HG02610 (cell line): ENCODE data around the gene PRRG2.

Experiments used
- ATAC-seq: cut with Tn5 transposase; IDR thresholded peaks from one replicate; pipeline ENCODE4 v1.9.1; 2021; ENCODE audit warnings: mild to moderate bottlenecking, moderate library complexity; ENCODE audit not compliant: unreplicated experiment

PRRG2 gene

DNA sequence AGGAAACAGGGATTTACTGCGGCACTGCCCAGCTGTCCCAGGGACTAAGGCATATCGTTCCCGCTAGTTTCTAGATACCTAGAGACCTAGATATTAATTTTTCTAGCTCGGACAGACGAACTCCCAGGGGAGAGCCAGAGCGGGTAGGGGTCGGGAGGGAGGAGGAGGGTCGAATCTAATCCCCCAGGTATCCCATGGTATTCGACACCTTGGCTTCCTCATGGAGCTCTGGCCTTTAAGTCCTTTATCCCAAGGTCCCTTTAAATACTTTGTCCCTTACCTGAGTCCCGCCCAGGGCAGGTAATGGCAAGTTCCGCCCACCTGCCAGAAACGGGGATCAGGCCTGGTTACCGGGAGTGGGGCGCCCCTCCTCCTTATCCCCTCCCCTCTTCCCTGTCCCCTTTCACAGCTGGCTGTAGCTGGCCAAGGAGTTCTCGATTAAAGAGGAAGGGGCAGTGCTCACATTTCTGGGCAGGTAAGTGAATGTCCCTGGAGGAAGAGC is at the start of gene PRRG2:
Gene PRRG2 (plus strand): TSS at position 310 of the 502 bp plus-strand sequence. CDS start 1,904 bp downstream, outside the sequence.
- no peak for ATAC-seq

DNA sequence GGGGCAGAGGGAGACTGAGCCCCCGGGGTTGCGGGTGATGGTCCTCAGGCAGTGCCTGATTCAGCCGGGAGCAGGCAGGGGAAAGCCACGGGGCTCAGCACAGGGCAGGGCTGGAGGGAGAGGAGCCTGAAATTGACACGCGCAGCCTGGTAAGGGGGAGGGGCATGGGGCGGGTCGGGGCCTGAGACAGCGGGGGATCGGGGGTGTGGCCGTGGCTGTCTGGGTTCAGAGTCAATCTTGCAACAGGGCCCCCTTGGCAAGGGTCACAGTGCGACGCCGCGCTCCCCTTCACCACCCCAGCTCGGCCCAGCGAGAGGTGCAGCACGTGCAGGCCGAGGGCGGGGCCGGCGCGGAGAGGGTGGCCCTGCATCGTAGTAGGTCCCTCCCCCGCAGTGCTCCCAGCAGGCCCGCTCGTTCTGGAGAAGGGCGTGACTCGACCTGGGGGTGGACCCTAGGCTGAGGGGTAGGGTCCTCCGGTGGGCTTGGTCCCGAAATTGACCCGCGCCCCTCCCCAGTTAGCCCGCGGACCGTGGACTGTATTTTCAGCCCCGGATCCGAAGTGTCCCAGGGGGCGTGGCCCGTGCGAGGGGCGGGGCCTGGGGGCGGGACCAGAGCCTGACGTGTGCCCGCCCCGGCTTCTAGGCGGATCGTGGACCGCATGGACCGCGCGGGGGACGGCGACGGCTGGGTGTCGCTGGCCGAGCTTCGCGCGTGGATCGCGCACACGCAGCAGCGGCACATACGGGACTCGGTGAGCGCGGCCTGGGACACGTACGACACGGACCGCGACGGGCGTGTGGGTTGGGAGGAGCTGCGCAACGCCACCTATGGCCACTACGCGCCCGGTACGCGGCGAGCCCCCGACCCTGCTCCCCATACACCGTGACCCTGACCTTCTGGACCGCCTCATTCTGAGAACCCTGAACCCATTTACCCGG is 47.3 kb upstream of the PRRG2 start:
- ATAC-seq, result no peak

DNA sequence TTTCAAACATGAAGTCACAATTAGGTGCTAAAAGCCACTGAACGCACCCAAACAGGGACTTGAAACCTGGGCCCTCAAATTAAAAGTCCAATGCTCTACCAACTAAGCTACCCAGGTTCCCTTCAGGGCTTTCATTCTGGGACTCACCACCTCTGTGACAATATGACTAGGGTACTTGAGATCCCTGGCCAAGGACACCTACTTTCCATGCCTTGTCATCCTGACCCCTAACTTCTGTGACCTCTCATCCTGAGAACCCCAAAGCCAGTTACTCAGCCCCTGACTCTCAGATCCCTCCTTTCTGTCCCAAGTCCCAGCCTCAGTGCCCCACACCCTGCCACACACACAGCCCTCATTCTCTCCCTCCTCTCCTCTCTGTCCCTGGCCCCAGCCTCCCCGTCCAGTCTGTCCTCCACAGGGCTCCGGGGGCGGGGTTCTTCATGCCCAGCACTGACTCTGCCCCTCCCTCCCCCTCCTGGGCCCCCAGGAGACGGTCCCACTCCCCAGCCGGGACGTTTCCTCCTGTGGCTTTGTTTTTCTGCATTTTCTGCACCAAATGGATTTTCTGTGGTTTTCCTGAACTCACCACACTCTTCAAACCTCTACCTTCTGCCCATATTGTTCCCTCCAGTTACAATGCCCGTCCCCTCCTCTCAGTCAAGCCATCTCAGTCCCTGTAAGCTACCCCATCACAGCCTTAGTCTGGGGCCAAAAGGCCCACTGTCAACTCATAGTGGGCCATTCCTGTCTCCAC is 46.3 kb upstream of the PRRG2 start:
- no peak for ATAC-seq

DNA sequence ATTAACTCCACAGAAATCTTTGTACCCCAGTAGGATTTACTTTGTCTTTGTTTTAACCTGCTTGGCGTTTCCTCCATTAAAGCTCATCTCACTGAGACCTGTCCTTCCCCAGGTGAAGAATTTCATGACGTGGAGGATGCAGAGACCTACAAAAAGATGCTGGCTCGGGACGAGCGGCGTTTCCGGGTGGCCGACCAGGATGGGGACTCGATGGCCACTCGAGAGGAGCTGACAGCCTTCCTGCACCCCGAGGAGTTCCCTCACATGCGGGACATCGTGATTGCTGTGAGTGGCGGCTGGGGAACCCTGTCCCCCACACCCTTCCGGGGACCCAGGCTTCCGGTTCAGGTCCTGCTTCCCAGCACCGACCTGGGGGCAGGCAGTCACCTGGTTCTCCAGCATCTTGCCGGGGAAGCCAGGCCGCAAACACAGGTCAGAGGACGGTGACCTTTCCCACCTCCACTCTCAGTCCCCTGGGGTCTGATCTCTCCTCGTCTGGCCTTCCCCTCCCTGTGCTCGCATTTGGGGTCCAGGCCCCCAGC is 44.1 kb upstream of the PRRG2 start:
- ATAC-seq, result no peak

DNA sequence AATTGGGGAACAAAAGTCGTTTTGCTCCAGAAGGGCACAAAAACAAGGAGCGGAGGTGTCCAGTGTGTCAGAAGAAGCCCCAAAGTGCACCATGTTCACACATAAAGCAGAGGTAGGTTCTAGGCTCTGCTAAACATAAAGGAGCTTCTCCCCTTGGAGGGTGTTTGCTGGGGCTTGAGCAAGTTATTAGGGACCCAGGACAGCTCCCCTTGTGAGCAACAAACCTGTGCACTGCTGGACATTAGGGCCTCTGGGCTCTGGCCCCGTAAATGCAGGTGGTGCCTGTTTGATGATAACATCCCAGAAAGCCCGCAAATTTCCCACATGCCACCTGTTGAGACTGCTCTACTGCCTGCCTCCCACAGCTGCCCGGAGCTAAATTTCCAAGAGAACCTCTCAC is 42.5 kb upstream of the PRRG2 start:
- ATAC-seq, result no peak

DNA sequence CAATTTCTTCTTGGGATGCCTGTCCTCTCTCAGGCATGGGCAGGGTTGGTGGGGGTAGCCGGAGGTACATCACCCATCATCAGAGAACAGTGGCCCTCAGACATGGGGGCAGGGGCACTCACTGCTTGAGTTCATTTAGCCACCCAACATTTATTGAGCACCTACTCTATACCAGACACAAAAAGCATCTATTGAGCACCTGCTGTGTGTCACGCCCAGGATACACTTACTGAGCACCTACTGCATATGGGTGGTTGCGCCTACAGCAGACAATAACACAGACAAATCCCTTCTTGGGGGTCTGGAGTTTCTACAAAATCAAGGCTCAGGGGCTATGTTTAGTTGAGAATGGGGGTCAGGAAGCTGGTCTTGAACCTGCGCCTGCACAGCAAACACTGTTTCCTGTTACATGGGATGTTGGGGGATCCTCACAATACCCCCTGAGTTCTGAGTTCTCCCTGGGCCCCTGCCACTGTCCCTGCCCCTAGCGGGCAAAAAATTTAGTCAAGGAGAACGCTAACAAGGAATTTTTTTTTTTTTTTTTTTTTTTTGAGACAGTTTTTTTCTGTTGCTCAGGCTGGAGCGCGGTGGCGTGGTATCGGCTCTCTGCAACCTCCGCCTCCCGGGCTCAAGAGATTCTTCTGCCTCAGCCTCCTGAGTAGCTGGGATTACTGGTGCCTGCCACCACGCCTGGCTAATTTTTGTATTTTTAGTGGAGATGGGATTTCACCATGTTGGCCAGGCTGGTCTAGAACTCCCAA is 41.7 kb upstream of the PRRG2 start:
- no peak for ATAC-seq

DNA sequence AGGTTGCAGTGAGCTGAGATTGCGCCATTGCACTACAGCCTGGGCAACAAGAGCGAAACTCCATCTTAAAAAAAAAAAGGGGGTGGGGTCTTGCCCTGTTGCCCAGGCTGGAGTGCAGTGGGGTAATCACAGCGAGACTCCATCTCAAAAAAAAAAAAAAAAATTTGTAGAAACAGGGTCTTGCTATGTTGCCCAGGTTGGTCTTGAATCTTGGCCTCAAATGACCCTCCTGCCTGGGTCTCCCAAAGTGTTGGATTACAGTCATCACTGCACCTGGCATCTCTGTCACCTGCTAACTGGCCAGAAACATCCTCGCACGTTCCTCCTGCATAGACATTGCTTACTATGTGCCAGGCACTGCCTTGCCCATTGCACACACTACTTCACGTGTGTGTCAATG is 39.2 kb upstream of the PRRG2 start:
- no peak for ATAC-seq

DNA sequence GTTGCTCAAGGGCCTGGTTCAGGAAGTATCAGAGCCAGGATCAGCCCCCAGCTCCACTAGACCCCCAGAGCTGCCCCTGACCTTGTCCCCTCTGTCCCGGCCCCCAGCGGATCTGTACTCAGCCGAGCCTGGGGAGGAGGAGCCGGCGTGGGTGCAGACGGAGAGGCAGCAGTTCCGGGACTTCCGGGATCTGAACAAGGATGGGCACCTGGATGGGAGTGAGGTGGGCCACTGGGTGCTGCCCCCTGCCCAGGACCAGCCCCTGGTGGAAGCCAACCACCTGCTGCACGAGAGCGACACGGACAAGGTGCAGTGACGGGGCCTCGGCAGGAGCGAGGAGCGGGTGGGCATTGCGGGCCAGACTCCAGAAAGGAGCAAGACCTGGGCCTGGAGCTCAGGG is 38.7 kb upstream of the PRRG2 start:
- ATAC-seq, result no peak

DNA sequence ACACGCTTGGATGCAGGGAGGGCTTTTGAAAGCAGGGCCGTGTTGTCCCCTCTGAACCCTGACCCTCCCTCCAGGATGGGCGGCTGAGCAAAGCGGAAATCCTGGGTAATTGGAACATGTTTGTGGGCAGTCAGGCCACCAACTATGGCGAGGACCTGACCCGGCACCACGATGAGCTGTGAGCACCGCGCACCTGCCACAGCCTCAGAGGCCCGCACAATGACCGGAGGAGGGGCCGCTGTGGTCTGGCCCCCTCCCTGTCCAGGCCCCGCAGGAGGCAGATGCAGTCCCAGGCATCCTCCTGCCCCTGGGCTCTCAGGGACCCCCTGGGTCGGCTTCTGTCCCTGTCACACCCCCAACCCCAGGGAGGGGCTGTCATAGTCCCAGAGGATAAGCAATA is 38.1 kb upstream of the PRRG2 start:
- no peak for ATAC-seq

DNA sequence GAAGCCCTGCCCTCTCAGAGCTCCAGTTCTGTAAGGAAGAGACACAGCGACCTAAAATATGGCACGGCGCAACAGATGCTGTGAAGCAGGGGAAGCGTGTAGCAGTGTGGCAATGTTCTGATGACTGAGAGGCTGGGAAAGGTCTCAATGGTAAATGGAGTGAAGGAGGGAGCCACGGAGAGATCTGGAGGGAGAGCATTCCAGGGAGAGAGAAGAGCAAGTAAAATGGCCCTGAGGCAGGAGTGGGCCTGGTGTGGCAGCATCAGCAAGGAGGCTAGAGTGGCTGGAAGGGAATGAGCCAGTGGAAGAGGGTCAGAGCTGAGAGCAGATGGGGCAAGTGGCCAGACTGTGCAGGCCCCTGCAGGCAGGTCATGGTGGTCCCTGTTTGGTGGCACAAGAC is 37.0 kb upstream of the PRRG2 start:
- no peak for ATAC-seq

DNA sequence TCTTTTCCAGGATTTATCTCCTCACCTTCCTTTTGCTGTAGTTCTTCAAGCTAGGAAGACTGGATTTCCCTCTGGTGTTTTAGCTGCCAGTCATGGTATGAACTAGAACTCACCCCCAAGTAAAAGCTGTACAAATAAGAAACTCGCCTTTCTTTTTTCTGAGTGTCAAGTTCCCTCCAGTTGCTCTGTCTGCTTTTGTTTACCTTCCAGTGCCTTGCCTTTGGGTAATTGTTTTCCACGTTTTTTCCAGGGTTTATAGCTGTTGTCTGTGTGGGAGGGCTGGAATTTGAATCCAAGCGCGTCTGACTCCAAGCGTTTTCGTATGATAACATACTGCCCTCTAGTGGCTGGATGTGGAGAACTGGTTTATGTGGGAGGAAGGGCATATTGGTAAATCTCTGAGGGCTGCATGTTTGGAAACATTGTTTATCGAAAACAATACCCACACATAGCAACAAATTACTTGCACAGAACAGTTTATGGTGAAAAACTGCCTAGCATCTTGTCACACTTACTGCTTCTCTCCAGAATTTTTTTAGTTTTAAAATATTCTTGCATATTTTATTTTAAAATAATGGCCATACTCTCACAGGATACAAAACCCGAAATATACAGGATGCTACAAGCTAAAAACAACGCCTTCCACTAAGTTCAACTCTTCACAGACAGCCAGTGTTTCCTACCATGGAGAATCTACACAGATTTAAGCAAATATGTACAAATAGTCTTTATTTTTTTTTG is 34.1 kb upstream of the PRRG2 start:
- ATAC-seq, result no peak

DNA sequence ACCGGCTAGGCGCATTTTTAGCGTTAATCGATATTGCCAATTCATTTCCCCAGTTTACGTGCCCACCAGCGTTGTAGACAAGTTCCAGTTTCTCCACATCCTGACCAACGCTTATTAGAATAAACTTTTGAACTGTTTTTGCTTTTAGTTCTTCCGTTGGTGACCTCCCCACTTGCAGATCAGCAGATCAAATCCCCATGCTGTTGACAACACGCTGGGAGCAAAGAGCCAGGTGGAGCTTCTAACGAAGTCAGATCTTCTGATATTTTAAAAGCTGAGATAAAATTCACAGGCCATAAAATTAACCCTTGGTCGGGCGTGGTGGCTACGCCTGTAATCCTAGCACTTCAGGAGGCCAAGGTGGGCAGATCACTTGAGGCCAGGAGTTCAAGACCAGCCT is 32.1 kb upstream of the PRRG2 start:
- ATAC-seq, result no peak

DNA sequence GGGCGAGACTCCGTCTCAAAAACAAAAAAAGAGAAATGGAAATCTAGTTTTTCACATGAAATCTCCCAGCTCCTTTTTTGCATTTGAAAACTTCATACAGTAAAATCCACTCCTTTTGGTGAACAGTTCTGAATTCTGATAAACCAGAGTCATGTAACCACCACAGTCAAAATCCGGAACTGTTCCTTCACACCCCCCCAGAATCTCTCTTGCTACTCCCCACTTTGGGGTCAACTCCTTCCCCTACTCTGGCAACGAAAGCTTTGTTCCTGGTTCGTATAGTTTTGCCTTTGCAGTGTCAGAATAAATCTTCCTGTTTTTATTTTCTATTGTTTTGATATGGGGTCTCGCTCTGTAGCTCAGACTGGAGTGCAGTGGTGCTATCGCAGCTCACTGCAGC is 29.6 kb upstream of the PRRG2 start:
- ATAC-seq, result no peak

DNA sequence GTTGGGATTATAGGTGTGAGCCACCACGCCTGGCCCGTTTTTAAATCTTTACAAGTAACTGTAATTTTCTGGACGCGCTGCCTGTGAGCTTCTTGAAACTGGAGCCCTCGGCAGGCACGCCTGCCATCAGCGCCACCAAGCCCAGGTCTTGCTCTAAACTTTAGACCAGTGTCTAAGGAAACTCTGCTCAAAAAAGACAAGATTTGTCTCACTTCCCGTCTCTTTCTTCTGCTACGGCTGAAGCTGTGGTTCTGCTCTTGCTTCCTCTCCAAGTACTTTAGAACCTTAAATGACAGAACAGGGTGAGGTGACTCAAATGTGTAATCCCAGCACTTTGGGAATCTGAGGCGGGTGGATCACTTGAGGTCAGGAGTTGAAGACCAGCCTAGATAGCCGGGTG is 28.4 kb upstream of the PRRG2 start:
- ATAC-seq, result no peak

DNA sequence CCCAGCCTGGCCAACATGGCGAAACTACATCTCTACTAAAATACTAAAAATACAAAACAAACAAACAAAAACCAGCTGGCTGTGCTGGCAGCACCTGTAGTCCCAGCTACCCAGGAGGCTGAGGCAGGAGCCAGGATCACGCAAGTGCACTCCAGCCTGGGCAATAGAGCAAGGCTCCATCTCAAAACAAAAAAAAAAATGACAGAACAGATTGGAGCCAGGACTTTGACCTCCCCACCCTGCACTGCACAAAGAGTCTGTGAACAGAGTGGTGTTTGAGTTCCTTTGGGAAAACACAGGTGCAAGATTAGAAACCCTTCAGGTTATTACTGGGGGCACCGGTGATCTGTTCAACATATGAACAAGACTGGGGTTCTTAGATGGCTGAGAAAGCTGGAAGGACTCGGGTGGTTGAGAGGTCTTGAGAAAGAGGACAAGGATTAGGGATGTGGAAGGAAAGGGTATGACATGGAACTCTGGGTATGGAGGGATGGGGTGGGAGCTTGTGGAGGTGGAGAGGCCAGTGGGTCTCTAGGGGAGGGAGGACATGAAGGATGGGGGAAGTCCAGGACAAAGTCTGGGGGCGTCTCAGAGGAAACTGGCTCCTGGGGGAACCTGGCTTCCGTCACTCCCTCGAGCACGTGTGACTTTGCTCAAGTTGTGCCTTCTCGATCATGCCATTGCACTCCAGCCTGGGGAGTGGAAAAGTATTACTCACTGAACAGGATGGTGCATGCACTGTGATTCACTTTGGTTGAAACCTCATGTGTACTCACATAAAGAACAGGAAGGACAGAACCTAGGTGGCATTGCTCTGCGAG is 27.5 kb upstream of the PRRG2 start:
- ATAC-seq, result no peak

DNA sequence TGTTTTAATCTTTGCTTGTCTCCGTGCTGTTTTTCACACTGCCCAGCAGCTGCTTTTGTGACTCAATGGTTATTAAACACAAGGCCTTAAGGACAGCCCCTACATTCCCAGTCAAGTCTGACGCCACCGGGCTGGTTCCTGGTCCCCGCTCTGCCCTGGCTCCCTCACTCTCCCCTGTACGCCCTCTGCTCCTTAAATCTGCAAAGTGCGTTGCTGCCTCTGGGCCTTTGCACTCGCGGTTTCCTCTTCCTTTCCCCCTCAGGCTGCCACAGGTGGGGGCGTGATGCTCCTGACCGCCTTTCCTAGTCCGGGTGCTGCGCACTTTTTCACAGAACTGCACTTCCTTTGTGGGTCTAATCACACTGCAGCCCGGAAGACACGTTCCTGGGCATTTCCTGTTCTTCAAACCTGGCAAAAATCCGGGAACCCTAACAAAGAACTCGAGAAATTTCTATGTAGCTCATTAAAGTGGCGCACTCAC is 26.4 kb upstream of the PRRG2 start:
- ATAC-seq, result no peak

DNA sequence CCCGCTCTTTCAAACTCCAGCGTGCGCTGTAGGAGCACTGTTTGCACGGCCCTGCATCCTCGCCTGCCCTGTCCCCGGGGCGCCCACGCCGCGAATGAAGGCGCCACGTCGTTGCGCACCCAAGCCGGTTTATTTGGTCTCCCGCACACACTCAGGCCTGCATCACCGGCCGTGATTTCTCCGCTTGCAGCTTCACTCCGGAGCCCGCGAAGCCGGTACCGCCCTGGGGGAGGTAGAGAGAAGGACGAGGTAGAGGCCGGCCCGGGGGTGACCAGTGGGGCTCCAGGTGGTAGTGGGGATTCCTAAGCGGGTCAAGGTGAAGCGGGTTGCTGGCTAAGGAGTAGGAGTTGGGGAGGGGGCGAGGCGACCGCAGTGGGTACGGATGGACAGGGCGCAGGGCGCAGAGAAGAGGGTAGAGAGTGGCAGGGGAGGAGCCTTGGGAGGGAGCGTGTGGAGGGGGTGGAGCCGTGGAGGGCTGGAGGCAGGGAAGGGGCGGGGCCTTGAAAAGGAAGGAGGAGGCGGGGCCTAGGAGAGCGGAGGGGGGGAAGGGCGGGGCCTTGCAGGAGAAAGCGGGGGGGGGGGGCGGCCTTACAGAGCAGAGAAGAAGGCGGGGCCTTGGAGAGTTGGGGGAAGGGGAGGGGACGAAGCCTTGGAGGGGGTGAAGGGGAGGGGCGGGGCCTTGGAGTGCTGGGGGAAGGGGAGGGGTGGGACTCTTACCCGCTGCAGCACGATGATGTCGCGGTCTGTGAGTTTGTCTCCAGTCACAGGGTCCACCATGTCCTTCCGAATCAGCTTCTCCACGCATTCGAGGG is 25.3 kb upstream of the PRRG2 start:
- ATAC-seq, result no peak
